ENCODE results near the gene KRT34.

GRCh38 chr17:41369023-41369422 is 13.1 kb downstream of the KRT34 start:
- TF ChIP-seq GATA2 (IDR thresholded peaks at IDR 0.05; ENCODE audit: low read depth, low read length) (no peak), GATA3 (IDR thresholded peaks at IDR 0.05; ENCODE audit: low read depth, low read length) (no peak)

Data from SH-SY5Y (cell line).